NCI-H2171 treated with DMSO at 0.1 percent for 48 hours (cell line): ENCODE results near the gene BANF1.
A peak's percentile ranks its signal among the peaks of the same experiment; 100 is the strongest.
"Not testable (repeated sequence)": the region's sequence is repeated elsewhere in the genome, so short reads cannot be mapped to it uniquely, and the experiment has no call there.

Source experiments
- DNase-seq: peaks from one replicate; lab custom pipeline; 2025; lab: John Stamatoyannopoulos, UW

Gene BANF1

GRCh38 chr11:66011239-66011784, 9.0 kb downstream of the BANF1 start:
- DNase-seq = no peak

- DNase-seq = no peak
Observed at GRCh38 chr11:66011785-66012303, 9.5 kb downstream of the BANF1 start, which contains the start of gene CST6. TSS of gene CST6 (plus strand) at chr11:66012008. CDS start at chr11:66012045, 37 bp downstream.

- no peak for DNase-seq
Observed at GRCh38 chr11:66012371-66012945, 10.2 kb downstream of the BANF1 start.

GRCh38 chr11:66012946-66013761, 10.9 kb downstream of the BANF1 start:
- no peak for DNase-seq

DNA sequence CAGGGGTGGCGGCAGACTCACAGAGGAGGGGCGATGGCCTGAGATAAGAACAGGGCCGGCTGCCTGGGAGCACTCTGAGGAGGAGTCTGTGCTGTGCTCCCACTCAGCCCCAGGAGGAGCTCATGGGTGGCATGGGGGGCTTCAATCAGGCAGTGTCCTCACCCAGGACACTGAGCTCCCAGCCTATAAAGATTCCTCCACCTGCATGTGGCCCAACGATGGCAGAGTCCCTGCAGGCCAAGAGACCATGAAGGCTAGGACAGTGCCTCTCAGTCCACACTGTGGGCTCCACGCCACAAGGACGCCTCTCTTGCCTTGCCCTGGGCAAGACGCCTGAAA, 11.4 kb downstream of the BANF1 start:
- no peak for DNase-seq

DNA sequence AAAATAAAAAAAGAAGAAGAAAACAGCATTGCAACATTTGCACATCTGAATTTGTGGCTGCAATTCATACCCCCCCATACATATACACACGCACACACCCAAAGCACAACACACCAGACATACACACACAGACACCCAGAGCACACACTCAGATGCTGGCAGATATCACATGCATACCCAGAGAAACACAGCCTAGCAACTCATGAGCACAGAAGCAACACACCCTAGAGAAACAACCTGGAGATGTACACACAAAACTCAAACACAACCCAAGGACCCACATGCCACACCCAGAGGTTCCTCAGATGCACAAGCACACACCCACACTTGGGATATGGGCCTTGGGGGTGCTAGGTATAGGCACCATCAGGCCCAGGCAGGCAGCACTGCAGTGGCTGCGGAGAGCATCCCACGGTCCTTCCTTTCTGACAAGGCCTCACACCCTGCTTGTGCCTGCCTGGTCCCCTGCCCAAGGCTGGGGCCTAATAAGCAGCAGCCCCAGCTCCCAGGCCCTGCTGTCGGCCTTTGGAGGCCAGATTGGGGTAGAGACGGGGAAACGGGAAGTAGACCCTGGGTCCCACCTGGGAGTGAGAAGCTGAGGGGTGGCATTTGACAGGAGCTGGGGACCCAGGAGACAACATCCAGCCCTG, 12.6 kb downstream of the BANF1 start:
- DNase-seq = no peak

- DNase-seq = no peak
Observed at GRCh38 chr11:66015454-66015881, 13.2 kb downstream of the BANF1 start.

GRCh38 chr11:66015936-66016792, 13.9 kb downstream of the BANF1 start:
- peak; percentile 25 for DNase-seq

DNA sequence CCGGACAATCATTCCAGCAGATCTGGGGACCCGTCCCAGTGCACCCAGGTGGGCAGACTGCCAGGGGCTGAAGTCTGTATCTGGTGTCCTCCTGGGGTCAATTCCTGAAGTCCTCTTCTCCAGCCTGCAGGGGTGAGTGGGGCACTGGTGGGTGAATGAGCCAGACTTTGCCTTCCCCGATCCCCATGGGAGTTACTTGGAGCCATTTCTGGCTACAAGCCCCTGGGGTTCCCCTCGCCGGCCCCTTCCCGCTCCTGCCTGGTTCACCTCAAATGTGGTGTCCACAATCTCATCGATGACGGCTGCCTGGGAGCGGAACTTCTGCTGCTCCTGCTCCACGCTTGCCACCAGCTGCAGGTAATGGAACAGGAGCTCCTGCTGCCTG, 14.5 kb downstream of the BANF1 start:
- DNase-seq = no peak

- DNase-seq = peak; percentile 34
Observed at GRCh38 chr11:66017321-66017720, 15.0 kb downstream of the BANF1 start.

- no peak for DNase-seq
Observed at GRCh38 chr11:66020212-66020611, 17.9 kb downstream of the BANF1 start.

GRCh38 chr11:66020618-66021357, 18.5 kb downstream of the BANF1 start:
- DNase-seq = no peak

- DNase-seq = peak; percentile 66
Observed at GRCh38 chr11:66022401-66023185, 20.3 kb downstream of the BANF1 start.

DNA sequence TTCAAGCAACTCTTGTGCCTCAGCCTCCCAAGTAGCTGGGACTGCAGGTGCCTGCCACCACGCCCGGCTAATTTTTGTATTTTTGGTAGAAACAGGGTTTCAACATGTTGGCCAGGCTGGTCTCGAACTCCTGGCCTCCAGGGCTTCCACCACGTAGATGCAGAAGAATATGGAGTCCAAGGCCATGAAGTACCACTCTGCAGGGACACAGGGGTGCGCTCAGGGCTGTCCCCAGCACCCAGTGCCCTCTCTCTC, 20.8 kb downstream of the BANF1 start:
- not testable (repeated sequence) for DNase-seq

DNA sequence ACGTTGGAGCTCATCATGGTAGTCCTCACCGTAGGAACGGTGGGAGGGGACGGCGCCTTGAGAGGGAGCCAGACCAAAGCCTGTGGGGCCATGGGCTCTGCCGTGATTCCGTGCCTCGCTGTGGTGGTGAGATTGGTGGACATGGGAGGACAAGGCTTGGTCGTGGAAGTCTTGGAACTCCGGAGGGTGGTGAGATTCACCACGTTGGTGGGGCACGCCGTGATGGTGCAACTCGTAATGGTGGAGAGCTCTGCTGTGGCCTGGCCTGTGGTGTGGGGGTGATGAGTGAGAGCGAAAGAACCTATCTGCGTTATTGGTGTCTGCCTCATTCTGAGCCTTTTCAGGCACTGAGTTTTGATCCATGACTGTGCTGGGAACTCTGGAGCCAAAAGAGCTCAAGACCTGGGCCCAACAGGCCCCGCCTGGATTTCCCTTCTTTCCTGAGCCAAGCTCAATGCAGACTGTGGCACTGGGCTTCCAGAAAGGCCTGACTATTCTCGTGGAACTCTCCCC, 23.8 kb downstream of the BANF1 start, which contains the start of gene CATSPER1:
Gene CATSPER1, minus strand, starts transcription at position 463 of the 513 bp plus-strand sequence. Its CDS starts 100 bp downstream, at position 363.
- no peak for DNase-seq

DNA sequence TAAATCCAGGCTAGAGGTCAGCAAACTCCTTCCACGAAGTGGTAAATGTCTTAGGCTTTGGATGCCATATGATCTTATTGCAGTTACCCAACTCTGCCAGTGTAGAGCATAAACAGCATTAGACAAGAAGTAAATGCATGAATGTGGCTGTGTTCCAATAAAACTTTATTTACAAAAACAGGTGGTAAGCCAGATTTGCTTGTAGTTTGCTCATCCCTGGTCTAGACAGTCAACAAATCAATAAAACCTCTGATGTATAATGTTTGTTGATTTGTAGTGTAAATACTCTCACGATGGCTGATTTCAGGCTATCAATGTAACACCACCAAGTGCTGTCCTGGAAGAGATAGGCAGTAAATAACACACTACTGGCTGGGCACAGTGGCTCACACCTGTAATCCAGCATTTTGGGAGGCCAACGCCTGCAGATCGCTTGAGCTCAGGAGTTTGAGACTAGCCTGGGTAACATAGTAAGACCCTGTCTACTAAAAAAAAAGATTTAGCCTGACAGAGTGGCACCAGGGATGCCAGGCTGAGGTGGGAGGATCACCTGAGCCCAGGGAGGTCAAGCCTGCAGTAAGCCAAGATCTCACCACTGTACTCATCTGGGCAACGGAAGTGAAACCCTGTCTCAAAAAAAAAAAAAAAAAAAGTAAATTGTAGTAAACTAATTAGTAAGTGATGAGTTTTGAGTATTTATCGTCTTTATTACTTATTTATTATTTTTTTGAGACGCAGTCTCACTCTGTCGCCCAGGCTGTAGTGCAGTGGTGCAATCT, 30.8 kb downstream of the BANF1 start:
- DNase-seq = no peak

DNA sequence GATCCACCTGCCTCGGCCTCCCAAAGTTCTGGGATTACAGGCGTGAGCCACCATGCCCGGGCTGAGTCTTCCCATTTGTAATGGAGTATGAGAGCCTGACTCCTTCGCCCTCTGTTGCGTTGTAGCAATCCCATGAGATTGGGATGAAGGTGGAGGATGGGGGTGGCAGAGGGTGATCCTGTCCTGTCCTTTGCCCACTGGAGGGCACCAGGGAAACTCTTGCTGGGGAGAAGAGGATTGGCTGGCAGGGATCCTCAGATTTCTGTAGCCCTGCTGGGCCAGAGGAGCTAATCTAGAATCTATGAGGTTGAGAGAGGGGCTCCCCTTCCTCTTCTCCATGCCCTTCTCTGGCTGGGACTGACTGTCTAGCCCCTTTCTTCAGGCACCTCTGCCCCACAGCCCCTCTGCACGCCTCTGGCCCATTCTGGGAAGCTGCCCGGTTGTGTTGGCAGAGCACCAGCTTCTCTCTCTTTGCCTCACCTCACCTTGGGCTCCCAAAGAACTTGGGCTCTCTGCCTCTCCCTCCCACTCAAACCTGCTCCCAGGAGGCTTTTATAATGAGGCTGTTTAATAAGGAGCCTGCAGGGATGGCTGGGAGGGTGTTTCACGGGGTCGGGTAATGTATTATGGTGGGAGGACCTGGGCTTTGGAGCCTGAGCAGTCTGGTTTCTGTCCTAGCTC, 33.5 kb downstream of the BANF1 start:
- peak; percentile 10 for DNase-seq

- no peak for DNase-seq
Observed at GRCh38 chr11:66036334-66036710, 34.0 kb downstream of the BANF1 start.

DNA sequence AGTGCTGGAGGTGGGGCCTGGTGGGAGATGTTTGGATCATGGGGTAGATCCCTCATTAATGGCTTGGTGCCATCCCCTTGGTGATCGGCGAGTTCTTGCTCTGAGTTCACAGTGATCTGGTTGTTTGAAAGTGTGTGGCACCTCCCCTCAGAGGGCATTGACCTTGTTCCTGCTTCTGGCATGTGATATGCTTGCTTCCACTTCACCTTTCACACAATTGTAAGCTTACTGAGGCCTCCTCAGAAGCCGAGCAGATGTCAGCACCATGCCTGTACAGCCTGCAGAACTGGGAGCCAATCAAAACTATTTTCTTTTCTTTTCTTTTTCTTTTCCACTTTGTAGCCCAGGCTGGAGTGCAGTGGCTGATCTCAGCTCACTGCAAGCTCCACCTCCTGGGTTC, 35.0 kb downstream of the BANF1 start:
- DNase-seq = no peak
